Dermis blood vessel endothelial cell (primary cell): ENCODE data around the gene TRMT6. TPM values are rescaled to one million over a fixed set of nuclear protein-coding genes. Genes with fewer than 3 reads are reported as not detected.

Experiments used
- DNase-seq: peaks from one replicate; pipeline ENCODE4 v3.0.0; 2010
- total RNA-seq: library from RNA; depleted of rRNA; stranded (reverse); fragments of >200 nt; gene quantifications from 2 replicates; pipeline ENCODE4 v1.2.3, GENCODE V29; 2014

TRMT6 gene
- total RNA-seq, 1 donor from 2014 or later: 7.0 TPM

DNA sequence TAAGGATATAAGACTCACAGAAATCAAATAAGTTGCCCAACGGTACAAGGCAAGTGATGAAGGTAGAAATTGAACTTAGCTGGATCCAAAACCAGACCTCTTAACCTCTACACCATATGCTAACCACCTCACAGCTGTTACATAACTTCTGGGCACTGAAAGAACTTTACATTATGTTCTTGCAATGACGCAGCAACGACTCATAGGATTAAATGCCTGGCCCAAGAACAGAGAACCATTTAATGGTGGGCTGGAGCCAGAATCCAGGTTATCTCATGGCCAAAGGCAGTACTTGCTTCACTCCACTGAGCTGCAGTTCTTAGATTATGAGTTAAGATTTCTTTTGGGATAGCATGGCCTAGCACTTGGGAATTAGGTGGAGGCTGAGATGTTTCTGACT is 4.4 kb downstream of the TRMT6 start:
- peak; percentile 3 for DNase-seq

DNA sequence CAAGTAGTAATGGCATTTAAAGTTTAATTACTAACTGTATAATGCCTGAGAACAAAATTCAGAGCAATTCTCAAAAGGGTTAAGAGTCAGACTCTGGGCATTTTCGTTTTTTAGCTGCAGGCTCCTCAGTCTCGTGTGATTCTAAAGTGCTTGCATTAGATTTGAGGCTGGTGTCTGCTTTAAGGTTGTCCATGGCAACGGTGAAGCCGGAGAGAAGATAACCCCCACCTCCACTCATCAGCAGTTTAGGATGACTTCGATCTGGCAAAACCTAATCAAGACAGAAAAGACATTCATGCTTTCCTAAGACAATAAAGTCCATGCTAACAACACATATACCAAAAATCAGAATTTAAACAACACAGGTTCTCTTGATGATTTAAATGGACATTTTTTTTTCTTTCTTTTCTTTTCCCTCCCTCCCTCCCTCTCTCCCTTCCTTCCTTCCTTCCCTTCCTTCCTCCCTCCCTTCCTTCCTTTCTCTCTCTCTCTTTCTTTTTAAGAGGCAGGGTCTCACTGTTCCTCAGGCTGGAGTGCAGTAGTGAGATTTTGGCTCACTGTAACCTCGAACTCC is 11.8 kb downstream of the TRMT6 start:
- DNase-seq: no peak

- DNase-seq: no peak
Measured at GRCh38 chr20:5936238-5936637, 14.1 kb downstream of the TRMT6 start.

DNA sequence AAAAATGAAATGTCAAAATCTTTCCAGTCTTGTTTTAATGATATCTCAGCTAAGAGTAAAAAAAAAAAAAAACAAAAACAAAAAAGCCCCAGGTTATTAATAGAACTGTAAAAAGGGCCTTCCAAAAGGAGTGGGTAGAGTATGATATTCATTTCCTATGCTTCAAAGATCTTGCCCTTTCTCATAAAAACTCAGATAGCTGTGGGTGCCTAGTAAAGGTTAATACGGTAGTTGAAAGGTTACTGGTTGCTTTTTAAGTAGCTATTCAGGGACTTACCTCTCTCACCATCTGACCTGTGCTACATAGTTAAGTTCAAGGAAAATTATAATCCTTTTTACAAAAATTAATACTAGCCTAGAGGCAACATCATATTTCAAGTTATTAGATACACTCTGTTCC is 14.9 kb downstream of the TRMT6 start:
- DNase-seq: no peak

DNA sequence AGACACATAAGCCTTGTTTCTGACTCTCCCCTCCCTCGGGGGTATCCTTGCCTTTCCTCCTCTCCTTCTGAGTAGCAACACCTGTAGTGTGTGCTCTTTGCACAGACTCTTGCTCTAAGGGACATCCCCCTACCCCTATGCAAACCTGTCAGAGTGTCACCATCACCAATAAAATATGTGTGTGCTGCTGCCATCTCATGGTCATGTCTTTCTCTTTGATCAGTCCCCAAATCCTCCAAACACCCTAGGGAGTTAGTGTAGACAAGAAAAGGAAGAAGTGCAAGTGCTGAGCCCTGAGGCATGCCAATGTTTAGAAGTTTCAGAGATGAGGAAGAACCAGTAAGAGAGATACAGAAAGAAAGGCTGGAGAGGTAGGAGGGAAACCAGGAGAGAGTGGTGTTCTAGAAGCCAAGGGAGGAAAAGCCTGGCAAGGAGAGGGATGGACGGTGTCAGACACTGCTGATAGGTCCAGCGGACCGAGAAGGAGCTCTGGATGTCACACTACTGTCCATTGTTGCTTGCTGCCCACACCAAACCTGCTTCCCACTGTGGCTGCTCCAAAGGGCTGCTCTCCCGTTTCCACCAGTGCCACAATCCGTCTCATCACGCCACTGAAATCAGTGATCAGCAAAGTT is 16.4 kb downstream of the TRMT6 start:
- DNase-seq: peak; percentile 40

GRCh38 chr20:5932796-5933195 is 17.5 kb downstream of the TRMT6 start:
- no peak for DNase-seq

DNA sequence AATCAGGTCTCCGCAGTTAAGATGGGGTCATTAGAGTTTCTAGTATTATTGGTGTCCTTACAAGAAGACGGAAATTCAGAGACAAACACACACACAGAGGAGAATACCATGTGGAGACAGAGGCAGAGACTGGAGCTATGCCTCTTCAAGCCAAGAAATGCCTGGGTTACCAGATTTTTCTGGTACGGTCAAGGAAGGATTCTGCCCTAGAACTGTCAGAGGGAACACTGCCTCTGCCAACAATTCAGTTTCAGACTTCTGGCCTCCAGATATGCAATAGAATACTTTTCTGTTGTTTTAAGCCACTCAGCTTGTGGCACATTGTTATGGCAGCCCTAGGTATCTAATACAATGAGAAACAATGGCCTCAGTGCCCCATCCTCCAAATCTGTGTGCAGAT is 18.9 kb downstream of the TRMT6 start:
- DNase-seq: no peak

- DNase-seq: no peak
Measured at GRCh38 chr20:5928836-5929715, 21.3 kb downstream of the TRMT6 start.

DNA sequence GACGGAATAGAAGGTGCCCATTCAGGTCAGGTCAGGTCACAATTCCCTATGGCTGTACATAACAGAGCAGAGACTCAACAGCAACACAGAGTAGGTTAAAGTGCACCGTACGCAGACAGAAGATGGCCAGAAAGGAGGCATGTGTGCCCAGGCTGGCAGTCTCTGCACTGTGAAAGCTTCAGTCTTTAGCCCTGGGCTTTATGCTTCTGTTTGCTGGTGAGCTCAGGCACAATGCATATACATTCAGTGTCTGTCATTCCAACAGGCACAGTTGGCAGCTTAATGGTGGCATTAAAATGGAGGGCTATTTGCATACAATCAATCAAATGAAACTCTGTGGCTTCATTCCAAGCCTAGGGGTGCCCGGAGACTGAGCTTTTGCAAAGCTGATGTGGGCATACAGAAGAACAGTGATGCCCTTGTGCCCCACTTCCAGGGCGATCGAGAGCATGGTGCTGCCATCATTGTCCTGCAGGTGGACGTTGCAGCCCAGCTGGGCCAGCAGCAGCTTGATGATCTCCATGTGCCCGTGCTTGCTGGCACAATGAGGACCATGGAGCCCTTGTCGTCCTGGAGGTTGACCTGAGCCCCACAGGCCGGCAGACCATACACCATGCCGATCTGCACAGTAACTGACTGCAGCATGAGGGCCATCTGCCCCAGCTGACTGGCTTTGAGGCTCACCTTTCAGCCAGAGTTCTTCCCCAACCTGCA is 22.4 kb downstream of the TRMT6 start:
- DNase-seq: no peak

- DNase-seq: no peak
Measured at GRCh38 chr20:5925551-5925950, 24.8 kb downstream of the TRMT6 start.

DNA sequence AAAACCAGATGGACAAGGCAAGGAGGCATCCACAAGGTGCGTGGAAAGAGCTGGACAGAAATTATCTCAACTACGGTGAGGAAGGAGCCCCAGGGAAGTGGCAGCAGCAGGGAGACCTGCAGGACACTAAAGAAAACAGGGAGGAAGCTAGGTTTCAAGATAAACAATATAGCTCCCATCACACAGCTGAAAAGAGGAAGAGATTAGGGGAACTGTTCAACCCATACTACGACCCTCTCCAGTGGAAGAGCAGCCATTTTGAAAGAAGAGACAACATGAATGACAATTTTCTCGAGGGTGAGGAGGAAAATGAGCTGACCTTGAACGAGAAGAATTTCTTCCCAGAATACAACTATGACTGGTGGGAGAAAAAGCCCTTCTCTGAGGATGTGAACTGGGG is 26.8 kb downstream of the TRMT6 start:
- no peak for DNase-seq

GRCh38 chr20:5920581-5920980 is 29.8 kb downstream of the TRMT6 start:
- DNase-seq: no peak

DNA sequence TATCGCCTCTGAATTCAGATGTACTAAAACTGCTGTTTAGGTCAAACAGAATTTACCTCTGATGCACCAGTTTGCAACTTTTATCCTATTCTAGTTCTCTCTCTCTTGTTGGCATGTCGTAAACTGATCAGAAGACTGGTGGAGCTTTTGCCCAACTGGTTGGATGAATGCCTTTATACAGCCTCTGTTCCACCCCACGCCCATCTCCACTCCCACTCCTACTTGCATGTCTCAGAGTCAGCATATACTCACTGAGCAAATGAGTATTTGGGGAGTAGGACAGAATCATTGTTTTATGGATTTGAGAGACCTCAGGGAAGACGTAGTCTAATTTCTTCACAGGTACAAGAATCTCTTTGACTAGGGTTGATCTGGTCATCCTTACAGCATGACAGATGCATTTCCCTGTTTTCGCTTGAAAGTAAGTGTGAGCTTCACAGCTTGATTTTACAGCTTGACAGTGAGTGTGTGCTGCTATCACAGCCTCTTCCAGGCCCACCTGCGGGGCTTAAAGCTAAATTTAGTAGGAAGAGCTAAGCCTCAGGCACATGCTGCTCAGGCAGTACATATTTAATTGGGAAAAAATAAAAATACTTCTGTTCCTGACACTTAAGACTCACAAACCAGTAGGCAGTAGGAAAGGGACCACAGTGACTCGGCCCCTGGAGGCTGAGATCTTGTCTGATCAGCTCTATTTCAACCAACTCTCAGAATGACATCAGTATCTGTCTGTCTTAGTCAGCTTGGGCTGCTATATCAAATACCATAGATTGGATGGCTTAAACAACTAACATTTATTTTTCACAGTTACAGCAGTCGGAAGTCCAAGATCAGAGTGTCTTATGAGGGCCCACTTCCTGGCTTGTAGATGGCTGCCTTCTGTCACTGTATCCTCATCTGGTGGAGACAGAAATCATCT is 30.4 kb downstream of the TRMT6 start:
- DNase-seq: no peak

GRCh38 chr20:5918856-5919625 is 31.3 kb downstream of the TRMT6 start:
- DNase-seq: peak; percentile 71

DNA sequence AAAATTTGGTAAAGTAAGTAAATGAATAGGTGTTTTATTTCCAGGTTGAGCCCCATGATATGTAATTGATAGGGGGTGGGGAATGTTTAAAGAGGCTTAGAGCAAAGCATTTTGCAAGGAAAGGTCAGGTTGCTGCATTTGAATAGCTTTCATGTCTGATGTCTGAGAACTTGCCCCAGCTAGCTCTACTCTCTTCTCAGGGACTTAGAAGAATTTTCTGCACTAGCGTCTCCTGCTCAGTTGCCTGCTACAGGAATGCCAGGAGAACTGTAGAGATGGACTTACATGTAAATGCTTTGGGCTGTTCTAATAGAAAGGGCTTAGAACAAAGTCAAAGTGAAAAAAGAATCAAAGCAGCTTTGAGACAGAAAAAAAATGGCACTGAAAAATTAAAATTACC is 35.5 kb downstream of the TRMT6 start:
- DNase-seq: no peak

GRCh38 chr20:5913166-5913565 is 37.2 kb downstream of the TRMT6 start:
- DNase-seq: no peak

GRCh38 chr20:5910186-5910585 is 40.1 kb downstream of the TRMT6 start:
- DNase-seq: no peak

DNA sequence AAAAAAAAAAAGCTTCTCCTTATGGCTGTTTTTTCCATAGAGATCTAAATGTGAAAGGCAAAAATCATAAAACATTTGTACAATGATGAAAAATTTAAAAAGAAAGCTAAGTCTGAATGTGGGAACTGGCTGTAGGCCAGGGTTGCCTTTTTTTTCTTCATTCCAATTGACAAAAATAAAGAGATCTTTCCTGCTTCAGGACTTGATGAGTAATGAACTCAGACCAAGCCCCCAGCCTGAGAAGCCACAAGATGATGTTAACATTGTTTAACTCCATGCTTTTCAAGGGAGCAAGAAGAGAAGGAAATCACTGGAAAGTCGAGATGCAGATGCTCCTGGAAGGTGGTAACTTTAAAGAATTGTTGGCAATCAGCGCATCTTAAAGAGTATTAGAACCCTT is 41.4 kb downstream of the TRMT6 start:
- DNase-seq: no peak

GRCh38 chr20:5900908-5901307 is 49.4 kb downstream of the TRMT6 start:
- DNase-seq: no peak

DNA sequence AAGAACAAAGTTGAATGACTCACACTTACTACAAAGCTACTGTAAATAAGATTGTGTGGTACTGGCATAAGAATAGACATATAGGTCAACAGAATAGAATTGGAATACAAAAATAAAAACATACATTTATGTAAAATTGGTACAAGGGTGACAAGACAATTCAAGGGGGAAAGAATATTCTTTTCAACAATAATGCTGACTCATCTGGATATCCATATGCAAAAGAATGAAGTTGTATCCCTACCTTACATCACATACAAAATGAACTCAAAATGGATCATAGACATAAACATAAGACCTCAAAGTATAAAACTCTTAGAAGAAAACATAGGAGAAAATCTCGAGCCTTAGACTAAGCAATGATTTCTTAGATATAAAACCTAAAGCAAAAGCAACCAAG is 50.9 kb downstream of the TRMT6 start:
- DNase-seq: no peak

GRCh38 chr20:5895626-5896025 is 54.7 kb downstream of the TRMT6 start:
- DNase-seq: no peak
